Suppressor macrophage (primary cell): ENCODE results near the gene AIFM2.
"Not testable (repeated sequence)": the region's sequence is repeated elsewhere in the genome, so short reads cannot be mapped to it uniquely, and the experiment has no call there.

ENCODE experiments used
- DNase-seq, 4 experiments: peaks; one replicate each; pipeline ENCODE4 v3.0.0-alpha.2; 2020 to 2022

The AIFM2 gene

DNA sequence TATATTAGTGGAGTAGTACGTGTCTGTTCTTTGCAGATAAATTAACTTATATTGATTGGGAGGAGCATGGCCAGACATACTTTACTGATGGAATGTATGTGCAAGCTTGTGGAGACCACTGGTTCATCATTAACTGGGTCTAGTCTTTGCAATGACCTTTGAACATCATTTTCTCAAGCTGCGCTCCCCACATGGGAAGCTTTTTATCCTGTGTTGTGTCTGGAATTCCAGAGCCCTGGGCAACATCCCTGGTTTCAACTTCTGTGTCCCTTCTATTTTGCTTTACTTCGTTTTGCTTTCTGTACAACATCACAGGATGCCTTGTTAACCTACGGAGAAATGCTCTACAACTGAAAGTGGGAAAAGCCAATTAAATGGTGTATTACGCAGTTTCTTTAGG lies 41.7 kb downstream of the AIFM2 start:
- no peak for DNase-seq

DNA sequence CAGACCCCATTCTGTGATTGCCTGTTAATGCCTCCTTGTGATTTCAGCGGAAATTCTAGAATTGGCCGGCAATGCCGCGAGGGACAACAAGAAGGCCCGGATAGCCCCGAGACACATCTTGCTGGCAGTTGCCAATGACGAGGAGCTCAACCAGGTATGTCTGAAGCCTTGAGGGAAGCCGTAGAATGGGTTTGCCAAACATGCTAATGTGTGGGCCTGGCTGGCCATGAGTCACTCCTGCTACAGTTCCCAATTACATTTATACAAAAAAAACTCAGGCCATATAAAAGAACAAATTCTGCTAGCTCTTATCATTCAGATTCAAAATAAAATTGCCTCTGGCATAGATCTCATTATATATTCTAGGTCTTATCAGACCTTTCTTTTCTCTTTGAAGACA lies 42.6 kb downstream of the AIFM2 start:
- DNase-seq: no peak

DNA sequence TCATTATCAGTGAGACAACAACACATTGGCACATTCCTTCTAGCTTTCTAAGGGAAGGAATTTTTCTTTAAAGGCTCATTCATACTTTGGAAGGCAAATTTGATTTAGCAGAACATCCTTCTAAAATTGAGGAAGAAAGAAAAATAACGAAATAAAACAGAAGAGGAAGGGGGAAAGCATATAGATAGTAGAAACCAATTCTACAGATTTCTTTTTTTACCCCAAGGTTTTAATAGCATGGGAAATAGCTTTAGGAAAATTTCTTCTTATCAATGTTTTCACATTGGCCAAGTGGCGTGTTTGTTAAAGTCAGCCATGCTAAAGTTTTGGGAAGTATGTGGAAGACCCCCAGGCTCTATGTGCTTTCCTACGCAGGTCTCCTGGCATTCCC lies 44.3 kb downstream of the AIFM2 start:
- DNase-seq: peak in 1 of 4 experiments; percentile 16

DNA sequence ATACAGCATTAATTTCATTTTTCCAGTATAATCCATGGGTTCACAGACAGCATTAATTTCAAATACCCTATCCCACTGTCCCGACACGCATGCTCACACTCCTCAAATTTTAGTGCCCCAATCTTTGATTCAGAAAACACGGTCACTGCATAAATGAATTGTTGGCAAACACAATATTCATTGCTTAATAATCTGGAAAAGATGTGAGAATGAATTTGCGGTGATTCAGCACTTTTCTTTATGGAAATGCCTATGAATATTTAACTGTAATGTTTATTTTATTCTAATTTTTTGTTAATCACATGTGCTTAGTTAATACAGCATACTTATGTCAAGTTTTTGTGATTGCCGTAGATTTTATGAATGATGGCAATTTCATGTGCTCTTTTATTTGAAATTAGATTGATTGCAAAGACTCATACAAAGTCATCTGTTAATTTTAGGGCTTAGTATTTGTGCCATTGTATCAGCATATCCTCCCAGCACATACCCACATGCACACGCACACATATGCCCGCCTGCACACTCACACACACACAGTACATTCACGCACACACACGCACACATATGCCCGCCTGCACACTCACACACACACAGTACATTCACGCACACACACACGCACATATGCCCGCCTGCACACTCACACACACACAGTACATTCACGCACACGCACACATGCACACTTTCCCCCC lies 44.9 kb downstream of the AIFM2 start:
- no peak for DNase-seq

DNA sequence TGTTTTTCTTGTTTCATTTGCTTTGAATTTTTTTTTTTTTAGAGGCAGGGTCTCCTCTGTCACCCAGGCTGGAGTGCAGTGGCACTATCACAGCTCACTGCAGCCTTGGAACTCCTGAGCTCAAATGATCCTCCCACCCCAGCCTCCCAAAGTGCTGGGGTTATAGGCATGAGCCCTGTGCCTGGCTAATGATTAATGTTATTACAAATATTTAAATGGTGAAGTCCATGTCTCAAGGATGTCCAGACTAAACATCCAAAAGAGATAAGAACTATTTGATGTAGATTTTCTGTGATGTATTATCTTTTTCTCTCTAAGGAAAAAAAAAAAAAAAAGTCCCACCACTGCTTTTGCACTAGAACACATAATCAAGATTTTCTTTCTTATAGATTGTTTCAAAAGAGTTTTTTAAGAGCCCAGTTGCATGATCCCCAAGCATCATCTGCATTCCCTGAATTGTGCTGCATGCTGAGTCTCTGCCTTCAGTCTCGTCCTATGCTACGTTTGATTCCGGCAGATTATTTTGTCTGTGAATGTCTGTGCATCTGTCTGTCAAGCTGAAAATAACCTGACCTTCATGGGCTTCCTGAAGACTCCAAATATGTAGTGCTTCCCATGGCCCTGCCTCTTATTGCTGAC lies 46.5 kb downstream of the AIFM2 start:
- DNase-seq: no peak

DNA sequence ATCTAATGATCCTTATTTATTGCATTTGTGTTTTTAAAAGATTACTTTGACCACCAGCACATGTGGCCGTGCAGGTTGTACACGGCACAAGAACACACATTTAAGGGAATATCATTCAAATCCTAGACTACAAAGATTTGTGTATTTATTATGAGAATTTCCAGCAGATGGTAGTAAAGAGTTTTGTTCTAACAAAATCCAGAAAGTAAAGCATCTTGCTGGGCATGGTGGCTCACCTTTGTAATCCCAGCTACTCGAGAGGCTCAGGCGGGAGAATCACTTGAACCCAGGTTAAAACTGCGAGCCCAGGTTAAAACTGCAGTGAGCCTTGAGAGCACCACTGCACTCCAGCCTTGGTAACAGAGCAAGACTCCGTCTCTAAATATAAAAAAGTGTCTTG lies 48.4 kb downstream of the AIFM2 start:
- no peak for DNase-seq

DNA sequence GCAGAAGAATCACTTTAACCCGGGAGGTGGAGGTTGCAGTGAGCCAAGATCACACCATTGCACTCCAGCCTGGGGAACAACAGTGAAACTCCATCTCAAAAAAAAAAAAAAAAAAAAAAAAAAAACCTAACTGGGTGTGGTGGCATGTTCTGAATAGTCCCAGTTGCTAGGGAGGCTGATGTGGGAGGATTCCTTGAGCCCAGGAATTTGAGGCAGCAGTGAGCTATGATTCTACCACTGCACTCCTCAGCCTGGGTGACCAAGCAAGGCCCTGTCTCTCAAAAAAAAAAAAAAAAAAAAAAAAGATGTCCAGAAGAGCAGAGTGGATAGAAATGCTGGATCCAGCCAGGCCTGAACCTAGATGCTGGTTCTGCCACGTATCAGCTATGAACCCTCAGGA lies 51.8 kb downstream of the AIFM2 start:
- DNase-seq: not testable (repeated sequence)

DNA sequence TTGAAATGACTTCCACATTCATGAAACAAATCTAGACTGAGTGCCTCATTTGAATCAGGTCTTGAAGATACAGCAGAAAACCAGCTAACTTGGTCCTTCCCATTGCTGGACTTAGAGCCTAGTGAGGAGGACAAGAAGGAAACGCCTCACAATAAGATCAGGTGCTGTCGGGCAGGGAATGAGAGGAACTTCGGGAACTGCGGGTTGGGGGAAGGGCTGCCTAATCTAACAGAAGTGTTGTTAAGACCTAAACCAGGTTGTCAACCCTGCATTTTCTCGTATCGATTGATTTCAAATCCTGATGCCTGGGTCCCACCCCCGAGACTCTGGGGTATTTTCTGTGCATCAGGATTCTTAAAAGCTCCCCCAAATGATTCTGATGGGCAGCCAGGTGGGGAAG lies 53.7 kb downstream of the AIFM2 start:
- DNase-seq: no peak

DNA sequence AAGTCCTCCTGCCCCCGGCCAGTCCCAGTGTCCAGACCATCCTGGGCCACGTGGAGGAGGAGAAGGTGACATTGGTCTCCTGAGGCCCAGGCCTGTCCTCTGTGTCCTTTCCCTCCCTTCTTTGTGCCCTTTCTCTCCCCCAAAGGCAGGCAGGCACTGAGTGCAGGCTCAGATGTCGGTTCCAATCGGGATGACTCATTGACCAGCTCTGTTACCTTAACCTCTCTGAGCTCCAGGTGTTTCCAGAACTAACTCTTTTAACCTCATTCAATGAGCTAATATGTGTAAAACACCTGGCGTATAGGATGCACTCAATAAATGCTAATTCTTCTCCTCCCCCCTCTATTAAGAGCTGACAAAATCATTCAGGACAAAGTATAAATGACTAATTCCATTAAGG lies 54.3 kb downstream of the AIFM2 start:
- no peak for DNase-seq

DNA sequence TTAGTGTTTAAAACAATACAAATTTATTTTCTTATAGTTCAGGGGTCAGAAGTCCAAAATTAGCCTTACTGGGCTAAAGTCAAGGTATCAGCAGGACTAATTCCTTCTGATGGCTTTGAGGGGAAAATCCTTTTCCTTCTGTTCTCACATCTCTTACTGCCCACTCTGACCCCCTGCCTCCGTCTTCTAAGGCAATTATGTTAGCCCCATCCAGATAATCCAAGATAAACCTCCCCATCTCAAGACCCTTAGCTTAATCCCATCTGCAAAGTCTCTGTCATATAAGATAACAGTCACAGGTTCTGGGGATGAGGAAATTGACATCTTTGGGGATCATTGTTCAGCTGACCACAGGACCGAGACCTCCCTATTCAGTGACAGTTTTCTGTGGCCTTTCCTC lies 57.7 kb downstream of the AIFM2 start:
- DNase-seq: no peak

DNA sequence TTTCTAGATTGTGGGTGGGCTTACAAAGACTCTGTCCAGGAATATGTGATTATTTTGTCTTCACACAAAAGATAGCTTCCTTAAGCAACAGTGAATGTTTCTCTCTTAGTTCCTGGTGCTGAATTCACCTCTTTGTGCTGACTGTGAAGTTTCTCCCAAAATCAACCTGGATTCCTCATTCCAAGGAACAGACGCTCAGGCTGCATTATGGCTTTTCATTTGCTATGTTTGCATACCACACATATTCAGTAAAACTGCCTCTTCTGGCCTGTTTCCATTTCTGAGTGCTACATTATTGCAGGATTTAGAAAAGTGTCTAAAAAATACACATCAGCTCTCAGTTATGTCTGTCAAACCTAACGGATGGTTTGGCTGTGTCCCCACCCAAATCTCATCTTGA lies 58.5 kb downstream of the AIFM2 start:
- DNase-seq: no peak

DNA sequence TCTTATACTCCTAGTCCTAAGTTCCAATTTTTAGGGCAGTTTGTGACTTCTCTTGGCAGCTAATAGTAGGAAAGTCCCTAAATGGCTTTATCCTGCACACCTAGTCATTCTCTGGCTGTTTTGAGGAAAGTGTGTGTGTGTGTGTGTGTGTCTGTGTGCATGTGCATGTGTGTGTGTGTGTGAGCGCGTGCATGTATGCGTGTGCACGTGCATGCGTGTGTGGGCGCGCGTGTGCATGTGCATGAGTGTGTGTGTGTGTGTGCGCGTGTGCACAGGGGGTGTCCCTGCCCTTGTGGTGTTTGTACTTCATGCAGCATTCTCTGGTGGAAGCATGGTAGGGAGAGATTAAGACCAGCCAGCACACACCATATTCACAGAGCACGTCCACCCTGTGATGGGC lies 61.8 kb downstream of the AIFM2 start:
- DNase-seq: no peak

DNA sequence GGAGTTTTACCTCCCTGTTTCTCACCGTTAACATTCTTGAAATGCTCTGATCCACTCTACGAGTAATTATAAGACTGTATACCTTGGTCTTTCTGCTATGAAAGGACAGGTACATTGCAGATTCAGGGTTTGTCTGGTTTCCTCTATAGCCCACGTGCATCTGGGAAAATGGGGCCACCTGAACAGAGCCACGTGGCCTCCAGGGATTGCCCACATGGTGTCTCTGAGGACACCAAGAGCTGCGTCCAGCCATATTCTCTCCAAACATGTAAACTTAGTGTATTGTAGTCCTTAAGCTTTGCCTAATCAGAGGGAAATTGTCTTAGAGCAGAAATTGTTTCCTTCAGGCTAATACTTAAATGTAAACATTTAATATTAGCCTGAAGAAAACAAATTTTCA lies 63.3 kb downstream of the AIFM2 start:
- no peak for DNase-seq

DNA sequence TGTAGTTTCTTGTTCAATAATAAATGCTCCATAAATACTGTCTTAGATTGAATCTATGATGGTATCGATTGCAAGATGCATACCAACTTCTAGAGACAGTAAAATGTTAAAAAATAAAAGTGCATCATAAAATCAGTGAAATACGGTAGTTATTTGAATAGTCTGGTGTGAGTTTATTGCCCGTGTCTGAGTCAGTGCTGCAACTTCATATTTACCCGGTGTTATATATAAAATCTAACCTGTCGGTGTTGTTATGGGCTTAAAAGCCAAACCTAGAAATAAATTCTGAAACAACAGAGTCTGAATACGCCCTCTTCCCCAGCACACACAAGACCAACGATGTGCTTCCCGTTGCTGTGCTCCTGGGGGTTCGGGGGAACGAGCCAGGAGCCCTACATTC lies 63.7 kb downstream of the AIFM2 start:
- DNase-seq: no peak

DNA sequence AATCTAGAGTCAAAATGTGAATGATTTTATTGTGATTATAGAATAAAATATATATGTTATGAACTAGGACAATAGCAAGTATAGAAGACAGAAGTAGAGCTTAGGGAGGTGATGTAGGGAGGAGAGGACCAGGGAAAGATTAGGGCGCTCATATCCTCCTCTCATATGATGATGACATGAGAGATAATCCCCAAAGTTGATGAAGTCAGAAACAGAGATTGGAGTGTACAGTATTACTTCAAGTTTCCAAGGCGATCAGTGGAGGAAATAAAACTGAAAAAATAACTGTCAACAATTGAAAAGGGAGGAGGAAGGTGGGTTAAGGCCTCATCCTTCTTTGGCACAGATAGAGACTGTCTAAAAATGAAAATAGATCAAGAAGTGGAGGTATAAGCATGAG lies 65.0 kb downstream of the AIFM2 start:
- no peak for DNase-seq

DNA sequence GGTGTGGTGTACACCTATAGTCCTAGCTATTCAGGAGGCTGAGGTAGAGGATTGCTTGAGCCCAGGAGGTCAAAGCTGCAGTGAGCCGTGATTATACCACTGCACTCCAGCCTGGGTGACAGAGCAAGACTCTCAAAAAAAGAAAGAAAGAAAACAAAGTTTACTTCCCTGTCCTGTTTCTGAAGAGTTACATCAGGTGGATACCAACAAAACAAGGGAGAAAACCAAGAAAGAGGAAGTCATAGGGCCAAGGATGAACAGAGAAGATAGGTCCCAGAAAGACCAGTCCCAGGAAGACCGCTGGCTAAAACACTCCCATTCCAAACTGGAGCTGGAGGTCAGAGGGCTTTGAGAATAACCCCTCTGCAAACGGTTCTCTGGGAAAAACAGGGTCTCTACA lies 66.4 kb downstream of the AIFM2 start:
- DNase-seq: peak in 2 of 4 experiments; percentile 19 to 20

DNA sequence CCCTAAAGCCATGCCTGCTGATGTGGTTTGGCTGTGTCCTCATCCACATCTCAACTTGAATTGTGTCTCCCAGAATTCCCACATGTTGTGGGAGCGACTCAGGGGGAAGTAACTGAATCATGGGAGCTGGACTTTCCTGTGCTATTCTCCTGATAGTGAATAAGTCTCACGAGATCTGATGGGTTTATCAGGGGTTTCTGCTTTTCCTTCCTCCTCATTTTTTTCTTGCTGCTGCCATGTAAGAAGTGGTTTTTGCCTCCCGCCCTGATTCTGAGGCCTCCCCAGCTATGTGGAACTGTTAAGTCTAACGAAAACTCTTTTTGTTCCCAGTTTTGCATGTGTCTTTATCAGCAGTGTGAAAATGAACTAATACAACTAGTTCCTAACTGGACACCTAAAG lies 68.1 kb downstream of the AIFM2 start:
- DNase-seq: peak; percentile 26 to 59 (median 49)

DNA sequence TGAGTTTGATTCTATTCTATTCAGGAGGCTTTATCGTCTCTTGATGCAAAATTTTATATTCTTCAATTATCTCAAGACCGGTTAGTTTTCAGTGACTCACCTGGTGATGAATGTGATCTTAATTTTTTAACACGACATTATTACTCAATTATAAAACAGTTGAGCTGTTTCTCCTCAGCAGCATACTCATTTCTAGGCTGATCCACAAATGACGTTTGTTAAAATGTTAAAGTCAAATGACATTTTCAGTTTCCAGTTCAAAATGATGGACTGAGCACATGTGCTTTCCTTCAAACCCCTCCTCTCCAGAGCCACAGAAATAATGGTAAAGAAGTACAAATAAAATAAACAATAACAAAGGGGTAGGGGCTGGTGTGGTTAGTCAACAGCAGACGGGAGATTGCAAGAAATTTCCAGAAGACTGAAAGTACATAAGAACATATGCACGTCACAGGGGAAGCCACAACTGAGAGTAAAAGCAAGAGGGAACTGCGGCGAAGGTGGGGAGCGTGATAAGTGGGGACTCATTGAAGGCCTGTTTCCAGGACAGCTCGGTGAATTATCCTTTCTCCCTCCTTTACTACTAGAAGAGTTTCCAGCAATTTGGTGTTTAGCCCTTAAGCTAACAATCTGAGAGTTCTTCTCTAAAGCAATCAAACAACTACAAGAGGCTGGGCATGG lies 69.1 kb downstream of the AIFM2 start:
- DNase-seq: no peak
